Fibroblast of mammary gland (primary cell): Measurements from ENCODE around the gene TAB3.

Experiments used
- DNase-seq: peaks from one replicate; pipeline ENCODE4 v3.0.0-alpha.2; 2010; ENCODE audit warnings: low read depth
- H3K4me3 ChIP-seq: 2 replicates; pipeline ENCODE4 v1.5.1; 2011; ENCODE audit warnings: low read depth, mild to moderate bottlenecking, low read length, moderate library complexity; ENCODE audit not compliant: control insufficient read depth
- CTCF ChIP-seq: conservative IDR thresholded peaks from 2 replicates; pipeline ENCODE4 v1.5.1; 2011; ENCODE audit warnings: low read depth, low read length, inconsistent platforms; ENCODE audit not compliant: control insufficient read depth, insufficient read depth

TAB3 gene

GRCh38 chrX:30888526-30889146 lies 418 bp downstream of the TAB3 start:
- H3K4me3 ChIP-seq = peak overlapping the region; percentile 63
- DNase-seq = peak; percentile 9
- TF ChIP-seq CTCF = no peak

- no peak for TF ChIP-seq CTCF
- no peak overlapping the region for H3K4me3 ChIP-seq
- no peak for DNase-seq
Observed at GRCh38 chrX:30887721-30888120, 1.3 kb downstream of the TAB3 start.

- no peak for TF ChIP-seq CTCF
- H3K4me3 ChIP-seq = no peak overlapping the region
- DNase-seq = no peak
Observed at GRCh38 chrX:30887288-30887687, 1.8 kb downstream of the TAB3 start.

- H3K4me3 ChIP-seq = no peak overlapping the region
- DNase-seq = no peak
- no peak for TF ChIP-seq CTCF
Observed at GRCh38 chrX:30885136-30885535, 3.9 kb downstream of the TAB3 start.

- no peak for DNase-seq
- H3K4me3 ChIP-seq = no peak overlapping the region
- TF ChIP-seq CTCF = no peak
Observed at GRCh38 chrX:30883138-30883537, 5.9 kb downstream of the TAB3 start.

GRCh38 chrX:30881797-30882196 lies 7.3 kb downstream of the TAB3 start:
- DNase-seq = no peak
- H3K4me3 ChIP-seq = no peak overlapping the region
- TF ChIP-seq CTCF = no peak

- TF ChIP-seq CTCF = no peak
- no peak overlapping the region for H3K4me3 ChIP-seq
- no peak for DNase-seq
Observed at GRCh38 chrX:30881390-30881789, 7.7 kb downstream of the TAB3 start.
